IPS DF 6.9 (cell line): Measurements from ENCODE around the gene SIK1.
"Not testable (repeated sequence)": the region's sequence is repeated elsewhere in the genome, so short reads cannot be mapped to it uniquely, and the experiment has no call there.

Experiments
- DNase-seq: peaks from one replicate; pipeline ENCODE4 v3.0.0-alpha.2; 2013; ENCODE audit warnings: low read depth, low spot score
- H3K27ac ChIP-seq: one replicate; pipeline ENCODE4 v1.5.1; 2013; ENCODE audit warnings: low read length, control low read depth
- H3K27me3 ChIP-seq: 2 replicates; pipeline ENCODE4 v1.6.1; 2013; ENCODE audit warnings: mild to moderate bottlenecking, low read length; ENCODE audit not compliant: control insufficient read depth, insufficient read depth
- H3K36me3 ChIP-seq: 2 replicates; pipeline ENCODE4 v1.6.1; 2013; ENCODE audit warnings: low read length; ENCODE audit not compliant: control insufficient read depth, insufficient read depth
- H3K4me1 ChIP-seq: 2 replicates; pipeline ENCODE4 v1.6.1; 2013; ENCODE audit warnings: low read length; ENCODE audit not compliant: control insufficient read depth, insufficient read depth
- H3K4me3 ChIP-seq: 2 replicates; pipeline ENCODE4 v1.5.1; 2013; ENCODE audit warnings: mild to moderate bottlenecking, low read length
- H3K9me3 ChIP-seq: 2 replicates; pipeline ENCODE4 v1.6.1; 2013; ENCODE audit warnings: low read length, inconsistent platforms; ENCODE audit not compliant: control insufficient read depth, insufficient read depth
- WGBS: extraction: QIAGEN DNeasy Blood & Tissue Kit; methylation state at CpG from one replicate; pipeline ENCODE4 v1.1.7; 2013; ENCODE audit warnings: mixed read lengths, missing lambda C conversion rate; ENCODE audit not compliant: insufficient read length, insufficient coverage; 5-methylcytosine and 5-hydroxymethylcytosine counted together

Gene SIK1

DNA sequence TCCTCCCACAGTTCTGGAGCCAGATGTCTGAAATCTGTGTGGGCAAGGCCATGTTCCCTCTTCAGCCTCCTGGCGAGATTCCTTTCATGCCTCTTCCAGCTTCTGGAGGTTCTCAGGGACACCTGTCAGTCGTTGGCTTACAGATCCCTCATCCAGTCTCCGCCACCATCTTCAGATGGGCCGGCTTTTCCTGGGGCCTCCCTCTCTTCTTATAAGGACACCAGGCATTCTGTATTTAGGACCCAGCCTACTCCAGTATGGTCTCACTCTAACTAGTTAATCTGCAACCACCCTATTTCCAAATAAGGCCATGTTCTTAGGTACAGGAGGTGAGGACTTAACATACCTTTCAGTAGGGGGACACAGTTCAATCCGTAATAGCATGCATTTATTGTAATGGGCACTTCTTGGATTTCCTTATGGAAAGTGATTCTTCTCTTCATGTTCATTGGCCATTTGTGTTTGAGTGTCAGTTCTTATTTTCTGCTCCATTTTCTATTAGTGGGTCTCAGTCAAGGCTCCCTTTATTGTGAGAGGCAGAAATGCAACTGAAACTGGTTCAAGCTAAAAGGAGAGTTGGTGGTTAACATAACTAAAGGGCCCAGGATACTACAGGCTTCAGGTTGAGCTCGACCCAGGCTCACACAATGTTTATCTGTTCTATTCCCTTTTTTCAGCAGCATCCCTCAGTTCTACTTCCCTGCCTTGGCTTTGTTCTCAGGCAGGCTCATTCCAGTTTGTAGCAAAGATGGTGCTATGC, 12.6 kb upstream of the SIK1 start:
- H3K9me3 ChIP-seq, H3K4me3 ChIP-seq, H3K4me1 ChIP-seq, H3K27ac ChIP-seq, DNase-seq, H3K27me3 ChIP-seq, H3K36me3 ChIP-seq: not testable (repeated sequence)
- WGBS, result no CpG with 5 or more reads among the region's 6 CpGs

DNA sequence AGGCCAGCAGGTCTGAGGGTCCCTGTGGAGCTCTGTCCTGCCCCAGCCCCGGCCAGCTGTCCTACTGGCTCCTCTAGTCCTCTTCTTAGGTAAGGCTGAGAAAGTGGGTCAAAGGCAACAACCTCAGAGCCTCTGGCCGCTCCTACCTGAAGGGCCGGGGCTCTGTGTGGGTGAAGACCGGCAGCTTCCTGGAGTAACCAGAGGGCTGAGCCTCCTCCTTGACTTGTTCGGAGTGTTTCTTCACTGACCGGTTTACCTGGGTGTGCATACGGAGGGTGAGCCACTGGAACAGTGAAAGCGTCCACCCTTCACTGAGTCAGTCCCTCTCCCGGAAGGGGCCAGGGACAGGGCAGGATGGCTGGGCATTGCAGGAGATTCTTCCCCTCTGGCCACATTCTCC, 9.3 kb upstream of the SIK1 start:
- not testable (repeated sequence) for H3K27me3 ChIP-seq, DNase-seq, H3K36me3 ChIP-seq, H3K4me1 ChIP-seq, H3K27ac ChIP-seq, H3K4me3 ChIP-seq, H3K9me3 ChIP-seq
- WGBS, result no CpG with 5 or more reads among the region's 9 CpGs

DNA sequence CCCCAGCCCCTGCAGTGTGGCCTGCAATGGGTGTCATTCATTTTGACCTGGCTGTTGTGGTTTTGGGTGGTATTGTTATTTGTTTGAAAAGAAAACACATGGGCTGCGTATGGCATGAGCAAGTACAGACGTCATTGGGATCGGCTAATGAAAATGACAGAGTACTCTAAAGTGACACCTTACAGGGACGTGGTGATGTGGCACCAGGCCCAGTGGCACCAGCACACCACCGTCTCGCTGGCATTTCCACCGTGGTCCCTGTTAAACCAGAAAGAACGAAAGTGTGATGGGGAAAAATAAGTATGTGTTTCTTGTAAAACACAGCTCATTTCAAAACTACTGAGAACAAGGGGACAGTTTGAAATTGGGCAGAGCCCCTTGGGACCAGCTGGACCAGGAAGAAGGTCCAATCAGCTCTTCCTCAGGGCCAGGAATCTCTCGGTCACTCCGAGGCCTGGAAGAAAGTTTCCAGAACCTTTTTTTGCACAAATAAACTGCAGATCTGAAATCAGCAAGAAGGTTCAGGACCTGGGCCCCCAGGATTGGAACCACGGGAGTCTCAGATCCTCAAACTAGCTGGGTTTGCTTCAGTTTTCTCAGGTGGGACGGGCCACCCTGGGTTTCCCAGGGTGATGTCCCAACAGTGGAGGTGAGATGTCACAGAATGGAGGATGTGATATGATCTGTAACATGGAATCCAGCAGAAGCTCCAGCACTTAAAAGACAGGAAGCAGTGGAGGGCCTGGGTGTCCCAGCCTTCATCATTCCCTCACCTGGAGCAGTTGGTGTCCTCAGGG, 6.6 kb upstream of the SIK1 start:
- H3K9me3 ChIP-seq, H3K27ac ChIP-seq, H3K27me3 ChIP-seq, DNase-seq, H3K4me3 ChIP-seq, H3K36me3 ChIP-seq, H3K4me1 ChIP-seq: not testable (repeated sequence)
- WGBS, result no CpG with 5 or more reads among the region's 12 CpGs

DNA sequence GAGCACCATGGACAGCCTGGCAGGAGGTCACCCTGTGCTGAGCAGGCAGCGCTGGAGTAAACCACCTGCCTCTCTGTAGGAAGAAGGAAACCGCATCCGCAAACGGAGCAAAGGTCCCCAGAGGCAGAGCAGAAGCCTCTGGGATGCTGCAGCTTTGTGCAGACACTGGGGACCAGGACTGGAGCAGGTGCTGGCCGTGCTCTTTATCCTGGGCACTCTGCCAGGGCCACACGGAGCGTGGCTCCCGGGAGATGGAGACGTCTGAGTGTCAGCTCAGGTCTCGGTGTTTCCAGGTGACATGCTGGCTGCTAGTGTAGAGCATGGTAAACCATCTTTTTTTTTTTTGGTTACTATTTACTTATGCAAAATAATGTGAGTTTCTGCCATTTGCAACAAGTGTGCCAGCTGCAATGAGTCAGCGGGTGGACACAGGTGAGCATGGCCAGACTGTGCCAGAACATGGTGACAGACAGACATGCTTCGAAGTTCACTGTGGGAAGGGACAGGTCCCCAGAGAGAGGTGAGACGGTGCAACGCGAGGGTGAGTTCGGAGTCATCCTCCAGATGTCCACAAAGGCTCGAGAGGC, 4.0 kb upstream of the SIK1 start:
- no CpG with 5 or more reads among the region's 17 CpGs for WGBS
- DNase-seq, H3K9me3 ChIP-seq, H3K27me3 ChIP-seq, H3K4me3 ChIP-seq, H3K27ac ChIP-seq, H3K4me1 ChIP-seq, H3K36me3 ChIP-seq: not testable (repeated sequence)

DNA sequence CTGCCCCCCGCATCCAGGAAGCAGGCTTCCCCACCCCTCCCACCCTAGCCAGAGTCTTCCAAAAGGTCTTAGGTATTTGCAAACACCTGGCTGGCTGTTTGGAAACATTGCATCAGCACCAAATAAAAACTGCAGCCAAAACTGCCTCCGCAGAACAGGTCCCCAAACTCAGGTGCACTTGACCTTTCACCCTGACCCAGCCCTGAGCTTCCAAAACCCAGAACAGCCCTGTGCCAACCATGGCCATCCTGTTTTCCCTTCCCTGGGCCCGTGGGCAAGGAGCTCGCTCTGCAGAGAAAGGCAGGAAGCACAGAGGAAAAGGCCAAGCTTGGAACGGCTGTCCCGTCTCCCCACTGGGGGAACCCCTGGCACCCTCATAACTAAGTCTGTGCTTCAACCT, 2.0 kb upstream of the SIK1 start:
- DNase-seq, H3K9me3 ChIP-seq, H3K4me1 ChIP-seq, H3K27me3 ChIP-seq, H3K36me3 ChIP-seq, H3K27ac ChIP-seq, H3K4me3 ChIP-seq: not testable (repeated sequence)
- no CpG with 5 or more reads among the region's 6 CpGs for WGBS

DNA sequence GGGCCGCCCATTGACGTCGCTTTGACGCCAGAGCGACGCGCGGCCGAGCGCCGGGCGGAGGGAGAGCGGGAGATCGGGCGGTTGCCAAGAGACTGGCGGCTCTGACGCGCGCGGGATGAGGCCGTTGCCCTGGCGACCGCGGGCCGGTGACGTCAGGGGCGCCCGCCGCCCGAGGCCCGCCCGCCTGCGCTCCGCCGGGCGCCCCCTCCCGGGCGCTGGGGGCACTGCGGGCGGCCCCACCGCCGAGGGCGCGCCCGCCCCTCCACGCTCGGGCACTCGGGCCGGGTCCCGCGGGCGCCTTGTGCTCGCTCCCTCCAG, 270 bp upstream of the SIK1 start:
- H3K27ac ChIP-seq, H3K36me3 ChIP-seq, H3K9me3 ChIP-seq, DNase-seq, H3K27me3 ChIP-seq, H3K4me1 ChIP-seq, H3K4me3 ChIP-seq: not testable (repeated sequence)
- no CpG with 5 or more reads among the region's 53 CpGs for WGBS

DNA sequence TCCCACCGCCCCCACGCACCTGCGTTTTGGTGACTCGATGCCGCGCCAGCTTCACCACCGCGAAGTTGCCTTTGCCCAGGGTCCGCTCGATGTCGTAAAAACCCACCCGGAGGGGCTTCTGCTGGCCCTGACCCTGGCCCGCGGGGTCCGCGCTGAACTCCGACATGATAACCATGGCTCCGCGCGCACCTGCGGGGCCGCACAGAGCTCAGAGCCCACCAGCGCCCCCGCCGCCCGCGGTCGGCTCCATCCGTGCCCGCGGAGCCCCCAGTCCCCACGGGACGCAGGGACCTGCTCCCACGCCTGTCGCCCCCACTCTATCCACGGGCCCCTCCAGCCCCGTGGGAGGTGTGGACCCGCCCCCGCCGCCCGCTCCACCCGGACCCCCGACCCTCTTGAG, 927 bp downstream of the SIK1 start:
- H3K36me3 ChIP-seq, H3K4me1 ChIP-seq: not testable (repeated sequence)
- no CpG with 5 or more reads among the region's 43 CpGs for WGBS

DNA sequence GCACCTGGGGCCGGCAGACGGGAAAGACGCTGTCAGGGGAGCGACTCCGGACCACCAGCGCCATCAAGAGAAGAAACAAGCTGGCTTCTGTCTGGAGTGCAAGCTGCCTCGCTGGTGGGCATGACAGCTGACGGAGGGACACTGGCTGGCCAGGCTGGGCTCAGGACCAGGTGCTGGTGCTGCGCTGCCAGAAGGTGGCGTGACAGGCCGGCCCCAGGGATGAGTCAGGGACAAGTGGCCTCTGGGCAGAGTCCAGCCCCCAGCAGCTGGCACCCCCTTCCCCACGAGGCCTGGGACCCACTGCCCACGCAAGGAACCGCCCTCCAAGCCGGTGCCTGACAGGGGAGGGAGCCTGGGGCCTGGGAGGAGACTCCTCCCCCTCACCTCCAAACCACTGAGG, 7.5 kb downstream of the SIK1 start:
- not testable (repeated sequence) for H3K36me3 ChIP-seq, H3K9me3 ChIP-seq, H3K4me1 ChIP-seq, H3K27me3 ChIP-seq, H3K4me3 ChIP-seq, DNase-seq, H3K27ac ChIP-seq
- WGBS, result no CpG with 5 or more reads among the region's 15 CpGs

More for the DNA sequence above, 927 bp downstream of the SIK1 start:
- H3K9me3 ChIP-seq, H3K4me3 ChIP-seq, H3K27ac ChIP-seq, H3K27me3 ChIP-seq, DNase-seq: not testable (repeated sequence)

DNA sequence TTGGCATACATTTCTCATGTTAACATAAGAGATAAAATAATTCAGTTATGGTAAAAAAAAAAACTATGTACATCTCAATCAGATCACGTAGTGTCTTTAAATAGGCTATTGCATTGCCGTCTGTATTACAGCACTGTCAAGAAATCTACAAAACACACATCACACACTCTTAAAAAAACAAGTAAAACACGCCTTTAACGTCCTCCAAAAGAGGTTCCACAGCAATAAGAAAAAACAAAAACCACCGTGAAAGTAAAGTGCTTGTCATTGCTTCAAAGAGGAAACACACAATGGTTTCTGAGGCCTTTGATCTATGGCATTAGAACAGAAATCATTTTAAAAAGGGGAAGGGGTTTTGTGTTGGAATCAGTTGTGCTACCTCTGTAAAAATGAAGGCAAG, 12.4 kb downstream of the SIK1 start:
- not testable (repeated sequence) for DNase-seq, H3K4me1 ChIP-seq, H3K27me3 ChIP-seq, H3K27ac ChIP-seq, H3K4me3 ChIP-seq, H3K36me3 ChIP-seq, H3K9me3 ChIP-seq
- WGBS, result no CpG with 5 or more reads among the region's 5 CpGs

DNA sequence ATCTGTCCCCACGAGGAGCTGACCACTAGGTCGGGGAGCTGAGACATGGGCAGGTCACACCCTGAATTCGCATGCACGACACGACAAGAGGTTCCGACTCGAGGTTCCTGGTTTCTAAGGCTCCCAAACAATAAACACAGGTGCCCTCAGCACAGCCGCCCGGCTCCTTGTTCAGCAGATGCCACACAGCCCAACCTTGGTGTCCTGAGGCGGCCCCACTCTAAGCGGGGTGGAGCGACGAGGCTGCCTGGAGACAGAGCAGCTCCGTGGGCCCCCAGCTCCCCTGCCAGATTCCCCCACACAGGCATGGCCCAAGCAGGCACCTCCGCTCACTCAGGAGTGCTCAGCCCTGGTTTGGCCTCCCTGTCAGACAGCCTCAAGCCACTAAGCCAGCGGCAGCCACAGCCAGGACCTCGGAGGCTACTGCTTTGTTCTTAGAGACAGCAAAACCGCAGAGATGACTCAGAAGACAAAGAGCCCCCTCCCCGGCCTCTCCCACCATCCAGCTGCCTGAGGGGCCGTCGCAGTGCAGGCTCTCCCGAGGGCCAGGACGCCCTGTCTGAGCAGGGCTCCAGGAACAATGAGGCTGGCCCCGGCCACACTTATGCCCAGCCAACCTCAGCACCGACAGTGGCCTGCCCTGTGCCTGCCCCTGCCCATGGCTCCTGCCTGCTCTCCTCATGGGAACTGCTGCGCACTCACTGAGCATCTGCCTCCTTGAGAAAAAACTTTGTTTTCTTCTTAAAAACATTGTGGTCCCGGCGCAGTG, 14.7 kb downstream of the SIK1 start:
- not testable (repeated sequence) for H3K4me1 ChIP-seq, H3K4me3 ChIP-seq, H3K36me3 ChIP-seq, H3K9me3 ChIP-seq, H3K27me3 ChIP-seq, H3K27ac ChIP-seq, DNase-seq
- no CpG with 5 or more reads among the region's 28 CpGs for WGBS
